Fibroblast of the aortic adventitia (primary cell): Measurements from ENCODE around the gene BNC2. TPM values are rescaled to one million over a fixed set of nuclear protein-coding genes. Genes with fewer than 3 reads are reported as not detected.

Source experiments
- DNase-seq: peaks from one replicate; pipeline ENCODE4 v3.0.0-alpha.2; 2010; ENCODE audit warnings: low read depth
- H3K4me3 ChIP-seq: 2 replicates; pipeline ENCODE4 v1.5.1; 2011; ENCODE audit warnings: low read depth, mild to moderate bottlenecking, control low read depth, low read length, moderate library complexity
- total RNA-seq: library from RNA; depleted of rRNA; stranded (reverse); fragments of >200 nt; gene quantifications from 2 replicates; pipeline ENCODE4 v1.2.3, GENCODE V29; 2012; ENCODE audit warnings: low replicate concordance
- TF ChIP-seq, protein P1 (sequence below): IDR thresholded peaks from 2 replicates; pipeline ENCODE4 v1.5.1; 2011; ENCODE audit warnings: mild to moderate bottlenecking, low read length, control low read depth, inconsistent platforms; ENCODE audit not compliant: insufficient read depth

BNC2 gene
- total RNA-seq, 1 donor, result 53.3 TPM

DNA sequence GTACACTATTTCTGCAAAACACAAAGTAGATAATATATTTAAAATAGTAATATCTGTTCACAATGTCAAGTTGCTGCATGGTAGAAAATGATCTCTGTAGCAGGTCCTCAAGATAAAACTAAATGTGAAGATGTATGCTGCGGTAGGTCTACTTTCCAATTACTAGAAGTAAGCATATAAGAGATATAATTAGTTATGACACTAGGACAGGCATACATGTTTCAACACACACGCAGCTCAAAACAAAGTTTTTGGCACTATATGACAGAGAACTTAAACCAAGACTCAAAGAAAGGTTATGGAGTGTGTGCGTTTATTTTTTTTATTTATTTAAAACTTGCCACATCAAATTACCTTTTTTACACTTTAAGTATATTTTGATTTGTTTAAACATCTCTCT lies 23.5 kb downstream of the BNC2 start:
- DNase-seq, result no peak
- TF ChIP-seq, protein P1, sequence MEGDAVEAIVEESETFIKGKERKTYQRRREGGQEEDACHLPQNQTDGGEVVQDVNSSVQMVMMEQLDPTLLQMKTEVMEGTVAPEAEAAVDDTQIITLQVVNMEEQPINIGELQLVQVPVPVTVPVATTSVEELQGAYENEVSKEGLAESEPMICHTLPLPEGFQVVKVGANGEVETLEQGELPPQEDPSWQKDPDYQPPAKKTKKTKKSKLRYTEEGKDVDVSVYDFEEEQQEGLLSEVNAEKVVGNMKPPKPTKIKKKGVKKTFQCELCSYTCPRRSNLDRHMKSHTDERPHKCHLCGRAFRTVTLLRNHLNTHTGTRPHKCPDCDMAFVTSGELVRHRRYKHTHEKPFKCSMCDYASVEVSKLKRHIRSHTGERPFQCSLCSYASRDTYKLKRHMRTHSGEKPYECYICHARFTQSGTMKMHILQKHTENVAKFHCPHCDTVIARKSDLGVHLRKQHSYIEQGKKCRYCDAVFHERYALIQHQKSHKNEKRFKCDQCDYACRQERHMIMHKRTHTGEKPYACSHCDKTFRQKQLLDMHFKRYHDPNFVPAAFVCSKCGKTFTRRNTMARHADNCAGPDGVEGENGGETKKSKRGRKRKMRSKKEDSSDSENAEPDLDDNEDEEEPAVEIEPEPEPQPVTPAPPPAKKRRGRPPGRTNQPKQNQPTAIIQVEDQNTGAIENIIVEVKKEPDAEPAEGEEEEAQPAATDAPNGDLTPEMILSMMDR, result no peak
- H3K4me3 ChIP-seq, result no peak overlapping the region

- TF ChIP-seq, protein P1, result no peak
Measured at GRCh38 chr9:16846367-16846766, 24.1 kb downstream of the BNC2 start.

DNA sequence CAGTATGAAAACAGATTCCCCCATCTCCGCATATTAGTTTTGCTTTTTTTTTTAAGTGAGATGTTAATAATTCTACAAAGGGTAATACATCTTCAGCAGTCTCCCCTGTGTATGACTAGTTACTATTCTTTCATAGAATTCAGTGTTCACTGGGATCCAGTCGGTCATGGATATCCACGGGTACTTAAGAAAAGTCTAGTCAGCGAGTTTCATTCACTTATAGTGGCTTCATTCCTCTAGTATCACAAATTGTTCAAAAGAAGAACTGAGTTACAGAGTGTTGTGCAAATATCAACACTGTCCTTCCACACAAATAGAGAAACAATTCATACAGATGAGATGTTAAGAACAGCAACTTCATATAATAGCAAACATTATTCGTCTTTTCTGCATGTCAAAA lies 35.7 kb downstream of the BNC2 start:
- TF ChIP-seq, protein P1, result no peak
- H3K4me3 ChIP-seq, result no peak overlapping the region
- no peak for DNase-seq

More at GRCh38 chr9:16846367-16846766, 24.1 kb downstream of the BNC2 start:
- DNase-seq, result no peak
- no peak overlapping the region for H3K4me3 ChIP-seq

DNA sequence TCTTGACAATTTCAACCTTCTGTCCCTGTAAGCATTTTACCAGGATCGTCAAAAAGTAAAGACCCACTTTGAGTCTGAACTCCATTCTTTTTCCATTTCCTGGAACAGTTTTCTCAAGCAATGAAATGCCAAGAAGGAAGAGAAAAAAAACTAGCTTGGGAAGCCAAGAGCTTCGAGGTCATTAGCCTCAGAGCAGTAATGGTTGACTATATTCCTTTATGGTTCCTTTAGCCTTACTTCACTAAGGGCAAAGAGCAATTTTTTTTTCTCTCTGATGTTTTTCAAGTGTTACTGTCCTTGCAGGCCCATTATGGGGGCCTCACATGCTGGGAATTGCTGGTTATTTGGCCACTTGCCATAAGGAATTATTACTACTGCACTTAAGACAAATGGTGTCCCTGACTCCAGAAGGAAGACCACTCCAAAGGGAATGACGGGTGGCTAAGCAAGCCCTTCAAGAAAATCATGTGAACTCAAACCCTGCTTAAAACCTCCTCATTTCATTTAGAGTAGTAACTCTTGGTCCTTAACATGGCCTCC lies 37.1 kb downstream of the BNC2 start:
- H3K4me3 ChIP-seq, result no peak overlapping the region
- no peak for DNase-seq
- TF ChIP-seq, protein P1, result no peak

DNA sequence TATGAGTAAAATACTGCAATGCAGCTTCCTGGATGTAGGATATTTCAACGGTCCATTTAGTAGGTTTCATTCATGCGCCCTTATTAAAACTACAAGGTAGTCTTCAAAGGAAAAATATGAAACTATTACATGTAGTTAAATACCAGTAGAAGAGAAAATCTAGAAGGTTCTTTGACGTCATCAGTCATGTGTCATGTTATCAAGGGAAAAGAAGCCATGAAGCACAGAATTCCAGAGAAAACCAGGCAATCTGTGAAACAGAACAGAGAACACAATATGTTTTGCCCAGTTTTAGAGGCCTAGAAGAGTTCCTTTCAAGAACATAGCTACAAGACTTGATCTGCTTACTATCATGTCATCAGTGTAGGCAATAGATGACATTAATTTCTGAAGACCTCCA lies 38.4 kb downstream of the BNC2 start:
- DNase-seq, result peak; percentile 43

GRCh38 chr9:16830806-16831205 lies 39.7 kb downstream of the BNC2 start:
- DNase-seq, result no peak
- TF ChIP-seq, protein P1, result no peak
- peak overlapping the region; percentile 9 for H3K4me3 ChIP-seq

More for the DNA sequence above, 38.4 kb downstream of the BNC2 start:
- H3K4me3 ChIP-seq, result no peak overlapping the region
- TF ChIP-seq, protein P1, result no peak
